Suprapubic skin (tissue), 4 donors: Measurements from ENCODE around the gene FEZ2.

Experiments
- CTCF ChIP-seq, 2 donors: fragments of 200-600 bp in 1 of 2; fragments of 450-650 bp in 1 of 2; sonication (generic) in 1 of 2; IDR thresholded peaks; one replicate each; pipeline ENCODE4 v1.5.1; 2016 to 2019; ENCODE audit warnings: antibody characterized with exemption in 2 of 2, mild to moderate bottlenecking in 1 of 2, moderate library complexity in 1 of 2
- EP300 ChIP-seq: sonication (generic); formaldehyde crosslinking; IDR thresholded peaks from one replicate; pipeline ENCODE4 v1.6.1; 2017; ENCODE audit warnings: antibody characterized with exemption
- POLR2AphosphoS5 ChIP-seq, 3 donors: sonication (generic); formaldehyde crosslinking; IDR thresholded peaks; one replicate each; pipeline ENCODE4 v1.6.1; 2017; ENCODE audit warnings: antibody characterized with exemption in 3 of 3

- TF ChIP-seq EP300 (no peak), CTCF (IDR thresholded peaks at IDR 0.05) (no peak), POLR2AphosphoS5 (IDR thresholded peaks at IDR 0.05) (no peak)
Measured at GRCh38 chr2:36626071-36626470, 28.1 kb upstream of the FEZ2 start.
